HCT116 (cell line): Measurements from ENCODE around the gene DMBT1. TPM values are rescaled to one million over a fixed set of nuclear protein-coding genes. Genes with fewer than 3 reads are reported as not detected.

ENCODE experiments used
- ATAC-seq: fragments of 200-7000 bp; cut with Tn5 transposase; 2 replicates; pipeline ENCODE4 v1.9.1; 2020; ENCODE audit warnings: mild to moderate bottlenecking, moderate library complexity
- BruUV-seq: library from RNA; stranded (reverse); fragments of 400-500 nt; replicated peaks from 2 replicates; lab custom pipeline; 2021; lab: Mats Ljungman, UMichigan
- CTCF ChIA-PET: fragments of 300-600 bp; sonication (Branson Sonifier 250); formaldehyde crosslinking; loops from one replicate; lab custom pipeline; 2021; ENCODE audit warnings: antibody characterized with exemption; lab: Charles Lee
- POLR2A ChIA-PET: fragments of 300-600, 350-600 bp; sonication (Branson Sonifier 250); formaldehyde crosslinking; loops from one replicate; lab custom pipeline; 2021; ENCODE audit warnings: antibody characterized with exemption; lab: Charles Lee
- RAD21 ChIA-PET, 2 experiments: fragments of 300-600 bp; sonication (Branson Sonifier 250); formaldehyde crosslinking; loops; one replicate each; lab custom pipeline; 2023; ENCODE audit warnings: low total read pairs in 2 of 2; ENCODE audit not compliant: uncharacterized antibody in 2 of 2, unreplicated experiment in 2 of 2, low non-redundant PET in 1 of 2; lab: Charles Lee
- DNase-seq: peaks from one replicate; pipeline ENCODE4 v3.0.0-alpha.2; 2010; ENCODE audit warnings: low read depth, low spot score
- H2AFZ ChIP-seq: fragments of 200-600 bp; shearing (Covaris generic), sonication (generic); 2 replicates; pipeline ENCODE4 v1.6.1; 2017; ENCODE audit warnings: low read depth, mixed run types, mixed read lengths, antibody characterized with exemption, low read length; ENCODE audit not compliant: poor library complexity, severe bottlenecking
- H3K27ac ChIP-seq: 2 replicates; pipeline ENCODE4 v1.5.1; 2012; ENCODE audit warnings: low read depth, low read length
- H3K27me3 ChIP-seq: fragments of 200-600 bp; sonication (generic); 2 replicates; pipeline ENCODE4 v1.6.1; 2016; ENCODE audit warnings: mixed run types, low read length, mixed read lengths; ENCODE audit not compliant: insufficient read depth
- H3K36me3 ChIP-seq, 2 experiments: fragments of 200-500 bp in 1 of 2; fragments of 200-600 bp in 1 of 2; sonication (Bioruptor generic) in 1 of 2; sonication (generic) in 1 of 2; 2 replicates each; pipeline versions ENCODE4 v1.5.1 to v1.6.1; 2014 to 2016; ENCODE audit warnings: low read length in 2 of 2, inconsistent platforms in 1 of 2, mixed read lengths in 1 of 2, mixed run types in 1 of 2; ENCODE audit not compliant: insufficient read depth in 2 of 2, control insufficient read depth in 1 of 2
- H3K4me1 ChIP-seq, 2 experiments: fragments of 200-600 bp in 1 of 2; sonication (generic) in 1 of 2; 2 replicates each; pipeline versions ENCODE4 v1.5.1 to v1.6.1; 2012 to 2017; ENCODE audit warnings: low read length in 2 of 2, inconsistent platforms in 1 of 2, mild to moderate bottlenecking in 1 of 2, mixed read lengths in 1 of 2, mixed run types in 1 of 2, moderate library complexity in 1 of 2; ENCODE audit not compliant: insufficient read depth in 2 of 2, control insufficient read depth in 1 of 2
- H3K4me2 ChIP-seq: fragments of 200-600 bp; sonication (generic); 2 replicates; pipeline ENCODE4 v1.6.1; 2017; ENCODE audit warnings: mixed run types, low read length, mixed read lengths
- H3K4me3 ChIP-seq, 2 experiments: fragments of 200-600 bp in 1 of 2; sonication (generic) in 1 of 2; replicated peaks in 1 of 2; 2 replicates each; pipeline ENCODE4 v1.5.1; 2011 to 2016; ENCODE audit warnings: low read length in 2 of 2, control low read depth in 1 of 2, low read depth in 1 of 2, mild to moderate bottlenecking in 1 of 2, mixed read lengths in 1 of 2, mixed run types in 1 of 2
- H3K79me2 ChIP-seq: fragments of 200-600 bp; sonication (generic); 2 replicates; pipeline ENCODE4 v1.6.1; 2017; ENCODE audit warnings: mild to moderate bottlenecking, mixed run types, low read length, moderate library complexity, mixed read lengths; ENCODE audit not compliant: insufficient read depth
- H3K9ac ChIP-seq: fragments of 200-600 bp; sonication (generic); 2 replicates; pipeline ENCODE4 v1.6.1; 2016; ENCODE audit warnings: low read length, mixed read lengths
- H3K9me2 ChIP-seq: fragments of 200-600 bp; sonication (generic), shearing (Covaris generic); 2 replicates; pipeline ENCODE4 v1.6.1; 2017; ENCODE audit warnings: mixed run types, mild to moderate bottlenecking, moderate library complexity; ENCODE audit not compliant: insufficient read depth
- H3K9me3 ChIP-seq, 2 experiments: fragments of 200-500 bp in 1 of 2; fragments of 200-600 bp in 1 of 2; sonication (Bioruptor generic) in 1 of 2; sonication (generic) in 1 of 2; 2 replicates each; pipeline ENCODE4 v1.6.1; 2014 to 2017; ENCODE audit warnings: low read length in 2 of 2, mixed read lengths in 2 of 2, inconsistent platforms in 1 of 2, low read depth in 1 of 2, mild to moderate bottlenecking in 1 of 2, mixed run types in 1 of 2, moderate library complexity in 1 of 2; ENCODE audit not compliant: control insufficient read depth in 1 of 2, insufficient read depth in 1 of 2
- H4K20me1 ChIP-seq: fragments of 200-600 bp; sonication (generic), shearing (Covaris generic); 2 replicates; pipeline ENCODE4 v1.6.1; 2017; ENCODE audit warnings: mixed run types, mild to moderate bottlenecking, moderate library complexity; ENCODE audit not compliant: insufficient read depth
- ATF3 ChIP-seq: IDR thresholded peaks from 2 replicates; pipeline ENCODE4 v1.6.1; 2012
- CBX3 ChIP-seq: IDR thresholded peaks from 2 replicates; pipeline ENCODE4 v1.6.1; 2012; ENCODE audit warnings: low read depth
- CEBPB ChIP-seq: IDR thresholded peaks from 2 replicates; pipeline ENCODE4 v1.6.1; 2012; ENCODE audit warnings: low read depth
- EZH2phosphoT487 ChIP-seq: fragments of 200-600 bp; IDR thresholded peaks from 2 replicates; pipeline ENCODE4 v1.6.1; 2018; ENCODE audit warnings: antibody characterized with exemption, borderline replicate concordance
- FOSL1 ChIP-seq: IDR thresholded peaks from 2 replicates; pipeline ENCODE4 v1.6.1; 2012; ENCODE audit warnings: low read depth
- MAX ChIP-seq: IDR thresholded peaks from 2 replicates; pipeline ENCODE4 v1.6.1; 2012
- POLR2A ChIP-seq: IDR thresholded peaks from 2 replicates; pipeline ENCODE4 v1.7.0; 2011; ENCODE audit warnings: borderline replicate concordance; ENCODE audit not compliant: insufficient read depth, insufficient read length; ENCODE audit errors: extremely low read depth
- RAD21 ChIP-seq: IDR thresholded peaks from 2 replicates; pipeline ENCODE4 v1.6.1; 2012; ENCODE audit warnings: low read depth, mild to moderate bottlenecking
- REST ChIP-seq: IDR thresholded peaks from 2 replicates; pipeline ENCODE4 v1.6.1; 2012; ENCODE audit warnings: low read depth
- SP1 ChIP-seq: IDR thresholded peaks from 2 replicates; pipeline ENCODE4 v1.6.1; 2012; ENCODE audit warnings: low read depth
- SRF ChIP-seq: IDR thresholded peaks from 2 replicates; pipeline ENCODE4 v1.6.1; 2012; ENCODE audit warnings: low read depth
- YY1 ChIP-seq: IDR thresholded peaks from 2 replicates; pipeline ENCODE4 v1.6.1; 2011; ENCODE audit warnings: low read length, low read depth, moderate library complexity, mild to moderate bottlenecking; ENCODE audit not compliant: insufficient replicate concordance; ENCODE audit errors: extremely low read depth
- ZBTB33 ChIP-seq: IDR thresholded peaks from 2 replicates; pipeline ENCODE4 v1.6.1; 2011; ENCODE audit warnings: mild to moderate bottlenecking, low read length, moderate library complexity; ENCODE audit not compliant: insufficient replicate concordance; ENCODE audit errors: extremely low read depth
- intact Hi-C: fragments of 100-400 bp; cut with micrococcal nuclease; formaldehyde crosslinking; loops from 2 replicates; pipeline ENCODE4 v1.10.0; 2022
- total RNA-seq: library from RNA; stranded (reverse); gene quantifications from one replicate; pipeline ENCODE4 v1.2.1, GENCODE V29; 2021; ENCODE audit not compliant: unreplicated experiment

Gene DMBT1
- total RNA-seq, 1 experiment from 2014 or later, result 0.17 TPM

GRCh38 chr10:122673269-122673668 is 112.7 kb downstream of the DMBT1 start:
- peaks cover 92% of the 10 kb centered on the region for H3K27me3 ChIP-seq
- no TSS peak for BruUV-seq
- H3K79me2 ChIP-seq, result no peaks in the 10 kb centered on the region
- H3K4me1 ChIP-seq, result no peaks in the 10 kb centered on the region
- no peak overlapping the region for H3K4me3 ChIP-seq
- intact Hi-C loops, result no loop called here
- H3K36me3 ChIP-seq, result no peaks in the 10 kb centered on the region
- RAD21 ChIA-PET, result no interaction called here
- H3K9me3 ChIP-seq, result no peaks in the 10 kb centered on the region
- H4K20me1 ChIP-seq, result no peaks in the 10 kb centered on the region
- no peaks in the 10 kb centered on the region for H3K9me2 ChIP-seq
- no peak overlapping the region for H2AFZ ChIP-seq
- no peak overlapping the region for H3K9ac ChIP-seq
- H3K4me2 ChIP-seq, result no peak overlapping the region
- POLR2A ChIA-PET, result no interaction called here
- DNase-seq, result no peak
- no peak for TF ChIP-seq YY1
- TF ChIP-seq, all 23 proteins: peak for 0
- H3K27ac ChIP-seq, result no peak overlapping the region
- CTCF ChIA-PET, result interaction anchor here (1.1 kb wide), 1 partner anchor 25 kb away, joined by 3 read pairs; no protein-coding TSS in a partner anchor
- no peak for ATAC-seq

GRCh38 chr10:122673731-122674130 is 113.2 kb downstream of the DMBT1 start:
- no peak overlapping the region for H3K27ac ChIP-seq
- DNase-seq, result no peak
- no peak overlapping the region for H2AFZ ChIP-seq
- BruUV-seq, result no TSS peak
- no peaks in the 10 kb centered on the region for H3K9me2 ChIP-seq
- ChIA-PET RAD21 (no interaction called here), CTCF (interaction anchor here (1.1 kb wide), 1 partner anchor 25 kb away, joined by 3 read pairs; no protein-coding TSS in a partner anchor), POLR2A (no interaction called here)
- no peaks in the 10 kb centered on the region for H3K79me2 ChIP-seq
- no peak overlapping the region for H3K9ac ChIP-seq
- no peaks in the 10 kb centered on the region for H4K20me1 ChIP-seq
- intact Hi-C loops, result no loop called here
- no peaks in the 10 kb centered on the region for H3K36me3 ChIP-seq
- H3K4me2 ChIP-seq, result no peak overlapping the region
- no peaks in the 10 kb centered on the region for H3K9me3 ChIP-seq
- H3K27me3 ChIP-seq, result peaks cover 92% of the 10 kb centered on the region
- ATAC-seq, result no peak
- no peak overlapping the region for H3K4me3 ChIP-seq
- H3K4me1 ChIP-seq, result no peaks in the 10 kb centered on the region
- TF ChIP-seq ATF3, result no peak
- TF ChIP-seq FOSL1, result no peak
- TF ChIP-seq SP1, result no peak
- no peak for TF ChIP-seq CEBPB
- TF ChIP-seq MAX, result no peak
- TF ChIP-seq POLR2A, result no peak
- TF ChIP-seq CBX3, result no peak
- TF ChIP-seq RAD21, result no peak
- TF ChIP-seq SRF, result no peak
- TF ChIP-seq ZBTB33, result no peak
- no peak for TF ChIP-seq EZH2phosphoT487
- no peak for TF ChIP-seq REST
